Body of pancreas (tissue), 4 donors: ENCODE measurements around the gene SNRPB2. TPM values are rescaled to one million over a fixed set of nuclear protein-coding genes. Genes with fewer than 3 reads are reported as not detected.

Experiments used
- ATAC-seq: fragments of 150-250 bp; one replicate; pipeline ENCODE4 v1.9.1; 2016
- DNase-seq, 4 donors: peaks; one replicate each; pipeline ENCODE4 v3.0.0-alpha.2; 2019
- H3K27ac ChIP-seq, 4 donors: fragments of 200-600 bp; sonication (generic); 1 replicate in 3 of 4; 2 replicates in 1 of 4; pipeline versions ENCODE4 v1.5.1 to v1.6.1; 2016 to 2019; ENCODE audit warnings: mild to moderate bottlenecking in 1 of 4, mixed read lengths in 1 of 4, moderate library complexity in 1 of 4
- H3K27me3 ChIP-seq, 2 donors: fragments of 200-600 bp; sonication (generic); one replicate each; pipeline ENCODE4 v1.6.0; 2016; ENCODE audit warnings: mild to moderate bottlenecking in 1 of 2
- H3K36me3 ChIP-seq, 2 donors: fragments of 200-600 bp; sonication (generic); replicated peaks in 1 of 2; 2 replicates each; pipeline ENCODE4 v1.5.1; 2016; ENCODE audit warnings: low read depth in 2 of 2; ENCODE audit not compliant: insufficient read depth in 1 of 2
- H3K4me1 ChIP-seq: fragments of 200-600 bp; sonication (generic); one replicate; pipeline ENCODE4 v1.6.0; 2016
- H3K4me3 ChIP-seq, 2 donors: fragments of 200-600 bp; sonication (generic); 1 replicate in 1 of 2; 2 replicates in 1 of 2; pipeline ENCODE4 v1.5.1; 2016 to 2019
- H3K9me3 ChIP-seq, 3 donors: fragments of 200-600 bp; sonication (generic); 1 replicate in 2 of 3; 2 replicates in 1 of 3; pipeline ENCODE4 v1.5.1; 2016
- CTCF ChIP-seq, 7 experiments: fragments of 450-650 bp in 4 of 7; fragments of 200-600 bp in 3 of 7; sonication (generic) in 3 of 7; IDR thresholded peaks; one replicate each; pipeline ENCODE4 v1.5.1; 2016 to 2019; ENCODE audit warnings: antibody characterized with exemption in 7 of 7
- POLR2A ChIP-seq, 3 donors: fragments of 450-650 bp; IDR thresholded peaks; one replicate each; pipeline ENCODE4 v1.6.1; 2016; ENCODE audit warnings: antibody characterized with exemption in 3 of 3, mild to moderate bottlenecking in 2 of 3
- WGBS, 2 donors: methylation state at CpG; one replicate each; pipeline ENCODE4 v1.1.5; 2017; 5-methylcytosine and 5-hydroxymethylcytosine counted together
- intact Hi-C: fragments of 100-400 bp; cut with DNase I; formaldehyde crosslinking; loops from one replicate; pipeline ENCODE4 v1.15.1; 2023
- total RNA-seq, 2 donors: library from RNA; depleted of rRNA; stranded (reverse); fragments of >200 nt; gene quantifications; one replicate each; pipeline ENCODE4 v1.1.0, GENCODE V29; 2016

SNRPB2 gene
- total RNA-seq, 2 donors from 2014 or later: 9.9 TPM

- no peak for TF ChIP-seq POLR2A (IDR thresholded peaks at IDR 0.05)
- no peak for TF ChIP-seq CTCF (IDR thresholded peaks at IDR 0.05)
- H3K36me3 ChIP-seq: no peaks in the 10 kb centered on the region
- ATAC-seq (no peak), DNase-seq (no peak)
- no peaks in the 10 kb centered on the region for H3K9me3 ChIP-seq
- H3K4me1 ChIP-seq: no peaks in the 10 kb centered on the region
- no peak within 1 kb of the TSS for H3K4me3 ChIP-seq
- 63 to 66% methylated on average over 5 of the region's 5 CpGs for WGBS, 2 donors
- no peak within 1 kb of the TSS for H3K27ac ChIP-seq
- H3K27me3 ChIP-seq: no peaks in the 10 kb centered on the region
- intact Hi-C loops: no loop called here
Observed at GRCh38 chr20:16748308-16748900, 18.6 kb downstream of the SNRPB2 start, which contains the start of gene OTOR. Gene OTOR (plus strand): TSS chr20:16748358. CDS start chr20:16748402, 44 bp downstream.

- TF ChIP-seq CTCF (IDR thresholded peaks at IDR 0.05): no peak
- TF ChIP-seq POLR2A (IDR thresholded peaks at IDR 0.05): no peak
- H3K9me3 ChIP-seq: no peaks in the 10 kb centered on the region
- DNase-seq (no peak), ATAC-seq (no peak)
- H3K4me1 ChIP-seq: no peaks in the 10 kb centered on the region
- 41 to 45% methylated on average over 11 of the region's 11 CpGs for WGBS, 2 donors
- no peak overlapping the region for H3K4me3 ChIP-seq
- intact Hi-C loops: no loop called here
- no peaks in the 10 kb centered on the region for H3K27me3 ChIP-seq
- no peaks in the 10 kb centered on the region for H3K36me3 ChIP-seq
- H3K27ac ChIP-seq: no peak overlapping the region
Observed at GRCh38 chr20:16749573-16749972, 19.7 kb downstream of the SNRPB2 start.

- no peak for DNase-seq
- TF ChIP-seq CTCF (IDR thresholded peaks at IDR 0.05) (no peak), POLR2A (IDR thresholded peaks at IDR 0.05) (no peak)
- no peaks in the 10 kb centered on the region for H3K9me3 ChIP-seq
- intact Hi-C loops: loop anchor here (10.0 kb wide), 1 partner anchor 217 kb away; no protein-coding TSS in a partner anchor
- 64% methylated on average over 1 of the region's 1 CpG for WGBS, 2 donors
- no peaks in the 10 kb centered on the region for H3K36me3 ChIP-seq
- no peak overlapping the region for H3K27ac ChIP-seq
- H3K27me3 ChIP-seq: no peaks in the 10 kb centered on the region
- H3K4me3 ChIP-seq: no peak overlapping the region
- ATAC-seq: no peak
- H3K4me1 ChIP-seq: no peaks in the 10 kb centered on the region
Observed at GRCh38 chr20:16752082-16752481, 22.3 kb downstream of the SNRPB2 start.

- Histone ChIP-seq H3K27ac (no peak overlapping the region), H3K4me3 (no peak overlapping the region), H3K36me3 (no peaks in the 10 kb centered on the region), H3K4me1 (no peaks in the 10 kb centered on the region), H3K27me3 (no peaks in the 10 kb centered on the region), H3K9me3 (no peaks in the 10 kb centered on the region)
- intact Hi-C loops: loop anchor here (10.0 kb wide), 1 partner anchor 218 kb away; no protein-coding TSS in a partner anchor
- DNase-seq (no peak), ATAC-seq (no peak)
- no peak for TF ChIP-seq CTCF (IDR thresholded peaks at IDR 0.05)
- TF ChIP-seq POLR2A (IDR thresholded peaks at IDR 0.05): no peak
Observed at GRCh38 chr20:16752901-16753300, 23.1 kb downstream of the SNRPB2 start.
